ENCODE measurements around the gene LRRC2.

The LRRC2 gene

DNA sequence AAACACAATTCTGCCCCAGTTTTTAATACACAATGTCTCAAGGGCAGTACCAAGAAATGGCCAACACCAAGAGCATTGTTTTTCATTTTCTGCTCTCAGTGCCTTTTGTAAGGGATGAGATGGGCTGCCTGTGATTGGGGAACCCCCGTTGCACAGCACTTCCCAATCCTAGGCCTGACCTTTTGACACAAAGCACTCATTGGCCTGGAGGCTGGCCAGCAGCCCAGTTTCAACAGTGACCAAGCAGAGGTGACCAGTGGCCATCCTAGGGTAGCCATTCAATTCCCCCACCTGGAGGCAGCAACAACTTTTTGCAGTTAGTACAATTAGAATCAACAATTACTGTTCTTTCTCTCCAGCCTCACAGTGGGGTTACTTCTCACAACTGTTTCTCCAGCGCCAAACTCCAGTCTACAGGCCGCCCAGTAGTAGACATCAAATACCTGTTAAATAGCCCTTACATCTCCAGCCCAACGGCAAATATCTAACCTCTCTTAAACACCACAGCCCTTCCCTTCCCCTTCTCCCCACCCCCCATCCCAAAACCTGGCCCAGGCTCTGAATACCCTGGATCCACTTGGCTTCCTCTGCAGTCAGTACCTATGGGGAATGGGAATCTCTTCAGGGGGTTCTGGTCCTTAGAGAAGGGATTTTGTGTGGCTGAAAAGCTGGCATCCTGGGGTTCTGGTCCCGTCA is 8.9 kb upstream of the LRRC2 start:
- Histone ChIP-seq H3F3A (ENCODE audit: low read depth) (no peaks in the 10 kb centered on the region), H3K9ac (ENCODE audit: low read depth, low read length, poor library complexity, severe bottlenecking) (no peak overlapping the region), H3K9me2 (replicated peaks; ENCODE audit: low read depth, low read length) (no peaks in the 10 kb centered on the region), H4K20me1 (ENCODE audit: insufficient read depth, low read length, poor library complexity, severe bottlenecking) (no peaks in the 10 kb centered on the region), H3K27me3 (ENCODE audit: insufficient read depth, low read length, poor library complexity, severe bottlenecking) (no peaks in the 10 kb centered on the region), H3K36me3 (ENCODE audit: insufficient read depth, low read length) (no peaks in the 10 kb centered on the region), H3K4me1 (ENCODE audit: insufficient read depth, low read length, poor library complexity, severe bottlenecking) (no peaks in the 10 kb centered on the region), H3K4me2 (ENCODE audit: low read depth, low read length, poor library complexity, severe bottlenecking) (no peak overlapping the region), H2AFZ (ENCODE audit: low read length) (no peak overlapping the region), H3K9me3 (ENCODE audit: insufficient read depth, low read depth, low read length) (no peaks in the 10 kb centered on the region), H3K79me2 (ENCODE audit: insufficient read depth, low read length) (no peaks in the 10 kb centered on the region), H3K4me3 (ENCODE audit: low read length, poor library complexity, severe bottlenecking) (no peak overlapping the region)
- TF ChIP-seq CTCF (conservative IDR thresholded peaks at IDR 0.05; ENCODE audit: low read length) = no peak
- no peak for TF ChIP-seq EZH2phosphoT487 (IDR thresholded peaks at IDR 0.05; ENCODE audit: borderline replicate concordance)

DNA sequence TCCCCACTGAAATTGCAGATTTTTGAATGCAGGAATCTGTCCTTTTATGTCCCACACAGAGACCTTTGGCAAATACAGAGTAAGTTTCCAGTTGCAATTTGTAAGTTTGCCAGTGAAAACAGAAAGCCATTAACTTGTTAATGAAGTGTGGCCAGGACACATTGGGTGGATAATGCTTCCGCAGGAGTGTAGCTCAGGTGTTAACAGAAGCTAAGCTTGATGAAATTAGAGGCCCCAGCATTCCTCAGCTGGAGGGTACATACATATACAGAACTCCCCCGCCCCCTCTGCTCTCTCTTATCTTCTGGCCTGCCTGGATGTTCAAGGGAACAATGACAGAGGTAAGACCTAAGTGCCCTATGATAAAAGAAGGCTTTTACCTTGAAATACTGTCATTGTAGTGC is 8.1 kb upstream of the LRRC2 start:
- Histone ChIP-seq H3K9ac (ENCODE audit: low read depth, low read length, poor library complexity, severe bottlenecking) (no peak overlapping the region), H2AFZ (ENCODE audit: low read length) (no peak overlapping the region), H3F3A (ENCODE audit: low read depth) (no peaks in the 10 kb centered on the region), H4K20me1 (ENCODE audit: insufficient read depth, low read length, poor library complexity, severe bottlenecking) (no peaks in the 10 kb centered on the region), H3K36me3 (ENCODE audit: insufficient read depth, low read length) (no peaks in the 10 kb centered on the region), H3K9me2 (replicated peaks; ENCODE audit: low read depth, low read length) (no peaks in the 10 kb centered on the region), H3K9me3 (ENCODE audit: insufficient read depth, low read depth, low read length) (no peaks in the 10 kb centered on the region), H3K79me2 (ENCODE audit: insufficient read depth, low read length) (no peaks in the 10 kb centered on the region), H3K4me1 (ENCODE audit: insufficient read depth, low read length, poor library complexity, severe bottlenecking) (no peaks in the 10 kb centered on the region), H3K4me2 (ENCODE audit: low read depth, low read length, poor library complexity, severe bottlenecking) (no peak overlapping the region), H3K4me3 (ENCODE audit: low read length, poor library complexity, severe bottlenecking) (no peak overlapping the region), H3K27me3 (ENCODE audit: insufficient read depth, low read length, poor library complexity, severe bottlenecking) (no peaks in the 10 kb centered on the region)
- no peak for TF ChIP-seq EZH2phosphoT487 (IDR thresholded peaks at IDR 0.05; ENCODE audit: borderline replicate concordance)
- no peak for TF ChIP-seq CTCF (conservative IDR thresholded peaks at IDR 0.05; ENCODE audit: low read length)

DNA sequence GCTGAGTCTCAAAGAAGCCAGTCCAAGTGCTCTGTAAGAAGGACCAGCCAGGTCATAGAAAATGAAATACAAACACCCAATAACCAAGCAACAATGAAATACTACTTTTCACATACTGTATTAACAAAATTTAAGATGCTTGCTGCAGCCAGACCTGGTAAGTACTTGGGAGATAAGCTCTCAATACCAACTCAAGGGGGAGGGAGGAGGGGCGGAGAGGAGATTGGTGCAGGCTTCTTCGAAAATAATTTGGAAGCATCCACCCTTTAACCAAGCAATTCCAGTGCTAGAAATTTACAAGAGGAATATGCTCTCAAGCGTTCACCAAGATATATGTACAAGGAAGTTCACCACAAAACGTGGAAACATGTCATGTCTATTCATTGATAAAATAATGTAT is 7.6 kb upstream of the LRRC2 start:
- no peaks in the 10 kb centered on the region for H4K20me1 ChIP-seq (ENCODE audit: insufficient read depth, low read length, poor library complexity, severe bottlenecking)
- H3F3A ChIP-seq (ENCODE audit: low read depth) = no peaks in the 10 kb centered on the region
- no peak overlapping the region for H3K9ac ChIP-seq (ENCODE audit: low read depth, low read length, poor library complexity, severe bottlenecking)
- TF ChIP-seq EZH2phosphoT487 (IDR thresholded peaks at IDR 0.05; ENCODE audit: borderline replicate concordance) (no peak), CTCF (conservative IDR thresholded peaks at IDR 0.05; ENCODE audit: low read length) (no peak)
- H3K9me2 ChIP-seq (replicated peaks; ENCODE audit: low read depth, low read length) = no peaks in the 10 kb centered on the region
- H3K27me3 ChIP-seq (ENCODE audit: insufficient read depth, low read length, poor library complexity, severe bottlenecking) = no peaks in the 10 kb centered on the region
- H3K9me3 ChIP-seq (ENCODE audit: insufficient read depth, low read depth, low read length) = no peaks in the 10 kb centered on the region
- no peaks in the 10 kb centered on the region for H3K4me1 ChIP-seq (ENCODE audit: insufficient read depth, low read length, poor library complexity, severe bottlenecking)
- no peaks in the 10 kb centered on the region for H3K79me2 ChIP-seq (ENCODE audit: insufficient read depth, low read length)
- H2AFZ ChIP-seq (ENCODE audit: low read length) = no peak overlapping the region
- H3K36me3 ChIP-seq (ENCODE audit: insufficient read depth, low read length) = no peaks in the 10 kb centered on the region
- no peak overlapping the region for H3K4me2 ChIP-seq (ENCODE audit: low read depth, low read length, poor library complexity, severe bottlenecking)
- H3K4me3 ChIP-seq (ENCODE audit: low read length, poor library complexity, severe bottlenecking) = no peak overlapping the region
